Stimulated activated CD4-positive, alpha-beta T cell treated with anti-CD3 and anti-CD28 coated beads, Interleukin-1b, Interleukin-23, amount 100 ng/mL, for 48 hours (primary cell): Measurements from ENCODE around the gene GJB4.
"Not testable (repeated sequence)": the region's sequence is repeated elsewhere in the genome, so short reads cannot be mapped to it uniquely, and the experiment has no call there.

Experiments
- DNase-seq: peaks from one replicate; pipeline ENCODE4 v3.0.0-alpha.2; 2020

The GJB4 gene

DNA sequence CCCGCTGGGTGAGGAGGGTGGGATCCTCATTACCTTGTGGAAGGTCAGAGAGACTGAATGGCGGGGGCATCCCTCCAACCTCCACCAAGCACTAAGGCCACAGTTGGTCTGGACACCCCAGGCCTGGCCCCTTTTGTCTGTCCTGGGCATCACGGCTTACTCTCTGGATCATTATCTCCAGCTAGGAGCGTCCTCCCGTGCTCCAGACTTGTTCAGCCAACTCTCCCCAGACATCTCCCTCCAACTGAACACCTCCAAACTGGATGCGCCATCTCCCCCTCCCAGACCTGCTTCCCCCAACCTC, 11.9 kb upstream of the GJB4 start:
- no peak for DNase-seq

DNA sequence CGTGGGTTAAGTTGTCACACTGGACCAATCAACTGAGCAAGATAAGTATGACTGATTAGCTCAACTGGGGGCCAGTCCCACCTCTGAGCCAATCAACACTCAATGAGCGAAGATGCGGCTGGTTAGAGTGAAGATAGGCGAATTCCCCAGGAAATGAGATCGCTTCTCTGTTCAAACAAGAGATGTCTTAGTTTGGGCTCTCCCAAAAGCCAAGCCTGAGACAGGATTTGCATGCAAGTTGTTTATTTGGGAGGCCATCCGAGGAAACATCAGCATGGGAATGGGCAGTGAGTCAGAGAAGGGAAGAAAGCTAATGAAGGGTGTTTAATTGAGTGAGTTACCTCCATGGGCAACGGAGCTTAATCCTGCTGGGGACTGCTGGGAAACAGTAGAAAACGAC, 9.5 kb upstream of the GJB4 start:
- DNase-seq: no peak

DNA sequence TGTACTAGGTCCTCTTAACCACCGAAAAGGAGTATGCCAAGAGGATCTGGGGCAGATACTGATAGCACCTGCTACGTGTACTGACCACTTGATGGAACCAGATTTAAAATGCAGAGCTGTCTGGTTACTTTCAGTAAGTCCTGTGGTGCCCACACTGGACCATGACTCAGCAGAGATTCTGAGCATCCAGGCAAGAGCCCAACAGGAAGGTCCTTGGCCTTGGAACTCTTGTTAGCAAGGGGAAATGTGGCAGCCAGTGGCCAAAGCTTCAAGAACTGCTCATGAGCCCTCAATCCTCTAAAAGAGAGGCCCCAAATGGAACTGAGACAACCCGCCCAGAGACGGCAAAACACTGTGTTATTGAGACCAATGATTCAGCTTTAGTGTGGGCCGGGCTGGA, 8.9 kb upstream of the GJB4 start:
- DNase-seq: no peak

DNA sequence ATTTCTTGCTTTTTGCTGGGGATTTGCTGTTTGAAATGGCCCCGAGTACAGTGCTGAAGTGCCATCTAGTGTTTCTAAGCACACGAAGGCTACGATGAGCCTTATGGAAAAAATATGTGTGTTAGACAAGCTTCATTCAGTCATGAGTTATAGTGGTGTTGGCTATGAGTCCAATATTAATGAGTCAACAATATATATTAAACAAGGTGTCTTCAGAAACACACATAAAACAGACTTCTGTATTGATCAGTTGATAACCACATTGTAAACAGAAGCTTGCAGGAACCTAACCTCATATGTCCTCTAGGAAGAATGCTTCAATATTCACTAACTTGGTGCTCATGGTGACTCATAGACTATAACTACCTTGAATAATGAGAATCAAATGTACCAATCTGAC, 6.4 kb upstream of the GJB4 start:
- DNase-seq: no peak

DNA sequence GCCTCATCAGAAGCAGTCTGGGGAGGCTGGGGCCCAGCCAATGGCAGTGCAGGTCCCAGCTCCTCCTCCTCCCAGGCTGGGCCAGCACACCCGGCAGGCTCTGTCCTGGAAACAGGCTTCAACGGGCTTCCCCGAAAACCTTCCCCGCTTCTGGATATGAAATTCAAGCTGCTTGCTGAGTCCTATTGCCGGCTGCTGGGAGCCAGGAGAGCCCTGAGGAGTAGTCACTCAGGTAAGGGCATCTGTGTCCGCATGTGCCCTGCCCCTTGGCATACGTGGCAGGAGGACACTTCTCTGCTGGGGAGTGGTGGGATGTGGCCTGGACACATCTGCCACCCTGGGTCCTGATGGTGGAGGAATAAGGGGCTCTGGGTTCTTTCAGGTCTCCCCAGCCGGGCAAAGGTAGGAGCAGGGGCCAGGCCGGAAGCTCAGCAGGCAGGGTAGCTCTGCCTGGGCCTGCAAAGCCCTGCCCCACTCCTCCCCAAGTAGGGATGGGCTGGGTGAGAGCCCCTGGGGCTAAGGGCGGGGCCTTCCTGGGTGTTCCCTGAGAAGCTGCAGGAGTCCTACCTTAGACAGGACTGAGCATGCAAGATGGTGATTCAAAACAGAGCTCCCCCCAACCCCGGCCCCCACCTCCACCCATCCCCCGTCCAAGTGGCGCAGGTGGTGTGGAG, 4.4 kb upstream of the GJB4 start, which contains the start of gene GJB5:
GJB5 (plus strand) TSS at position 84 of the 674 bp plus-strand sequence. CDS start 2,284 bp downstream, outside the sequence.
- DNase-seq: no peak

DNA sequence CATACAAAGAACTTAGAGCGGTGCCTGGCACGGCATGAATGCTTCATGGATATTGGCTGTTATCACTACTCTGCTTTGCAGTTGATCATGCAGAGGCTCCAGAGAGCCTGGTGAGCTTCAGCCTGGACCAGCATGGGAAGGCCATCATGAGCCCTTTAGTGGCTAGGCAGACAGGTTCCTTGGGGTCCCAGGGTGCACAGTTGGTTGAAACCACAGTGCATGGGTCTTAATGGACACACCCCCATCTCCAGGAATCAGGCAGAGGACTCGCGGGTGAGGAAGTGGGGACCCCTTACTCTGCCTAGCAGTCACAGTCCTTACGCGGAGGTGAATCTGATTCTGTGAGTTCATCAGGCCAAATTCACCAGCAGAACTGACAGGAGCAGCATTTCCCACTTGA, 3.6 kb upstream of the GJB4 start:
- DNase-seq: no peak

DNA sequence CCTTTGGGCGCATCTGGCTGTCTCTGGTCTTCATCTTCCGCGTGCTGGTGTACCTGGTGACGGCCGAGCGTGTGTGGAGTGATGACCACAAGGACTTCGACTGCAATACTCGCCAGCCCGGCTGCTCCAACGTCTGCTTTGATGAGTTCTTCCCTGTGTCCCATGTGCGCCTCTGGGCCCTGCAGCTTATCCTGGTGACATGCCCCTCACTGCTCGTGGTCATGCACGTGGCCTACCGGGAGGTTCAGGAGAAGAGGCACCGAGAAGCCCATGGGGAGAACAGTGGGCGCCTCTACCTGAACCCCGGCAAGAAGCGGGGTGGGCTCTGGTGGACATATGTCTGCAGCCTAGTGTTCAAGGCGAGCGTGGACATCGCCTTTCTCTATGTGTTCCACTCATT, 2.2 kb upstream of the GJB4 start:
- DNase-seq: no peak

DNA sequence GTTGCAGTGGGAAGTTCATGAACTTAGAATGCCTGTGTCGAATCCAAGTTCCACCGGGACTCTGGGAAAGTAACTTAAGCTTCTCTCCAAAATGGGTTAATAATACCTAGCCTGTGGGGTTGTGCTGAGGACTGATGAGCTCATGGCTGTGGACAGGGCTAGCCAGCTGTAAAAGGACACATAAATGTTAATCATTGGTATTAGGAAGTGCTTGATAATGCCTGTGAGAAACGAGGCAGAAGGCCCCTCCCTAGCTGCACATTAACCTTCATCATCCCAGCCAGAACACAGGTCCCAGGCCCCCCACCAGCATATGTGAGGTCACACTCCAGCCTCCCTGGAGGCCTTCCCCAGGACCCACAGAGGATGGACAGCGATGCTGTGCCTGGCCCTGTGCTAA, 789 bp upstream of the GJB4 start:
- DNase-seq: no peak

DNA sequence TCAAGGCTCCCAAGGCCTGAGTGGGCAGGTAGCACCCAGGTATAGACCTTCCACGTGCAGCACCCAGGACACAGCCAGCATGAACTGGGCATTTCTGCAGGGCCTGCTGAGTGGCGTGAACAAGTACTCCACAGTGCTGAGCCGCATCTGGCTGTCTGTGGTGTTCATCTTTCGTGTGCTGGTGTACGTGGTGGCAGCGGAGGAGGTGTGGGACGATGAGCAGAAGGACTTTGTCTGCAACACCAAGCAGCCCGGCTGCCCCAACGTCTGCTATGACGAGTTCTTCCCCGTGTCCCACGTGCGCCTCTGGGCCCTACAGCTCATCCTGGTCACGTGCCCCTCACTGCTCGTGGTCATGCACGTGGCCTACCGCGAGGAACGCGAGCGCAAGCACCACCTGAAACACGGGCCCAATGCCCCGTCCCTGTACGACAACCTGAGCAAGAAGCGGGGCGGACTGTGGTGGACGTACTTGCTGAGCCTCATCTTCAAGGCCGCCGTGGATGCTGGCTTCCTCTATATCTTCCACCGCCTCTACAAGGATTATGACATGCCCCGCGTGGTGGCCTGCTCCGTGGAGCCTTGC, 1.7 kb downstream of the GJB4 start:
- DNase-seq: no peak

DNA sequence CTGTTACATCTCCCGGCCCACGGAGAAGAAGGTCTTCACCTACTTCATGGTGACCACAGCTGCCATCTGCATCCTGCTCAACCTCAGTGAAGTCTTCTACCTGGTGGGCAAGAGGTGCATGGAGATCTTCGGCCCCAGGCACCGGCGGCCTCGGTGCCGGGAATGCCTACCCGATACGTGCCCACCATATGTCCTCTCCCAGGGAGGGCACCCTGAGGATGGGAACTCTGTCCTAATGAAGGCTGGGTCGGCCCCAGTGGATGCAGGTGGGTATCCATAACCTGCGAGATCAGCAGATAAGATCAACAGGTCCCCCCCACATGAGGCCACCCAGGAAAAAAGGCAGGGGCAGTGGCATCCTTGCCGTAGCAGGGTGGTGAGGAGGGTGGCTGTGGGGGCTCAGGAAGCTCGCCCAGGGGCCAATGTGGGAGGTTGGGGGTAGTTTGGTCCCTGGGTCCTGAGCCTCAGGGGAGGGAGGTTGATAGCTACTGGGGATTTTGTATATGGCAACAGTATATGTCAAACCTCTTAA, 2.3 kb downstream of the GJB4 start:
- DNase-seq: no peak

DNA sequence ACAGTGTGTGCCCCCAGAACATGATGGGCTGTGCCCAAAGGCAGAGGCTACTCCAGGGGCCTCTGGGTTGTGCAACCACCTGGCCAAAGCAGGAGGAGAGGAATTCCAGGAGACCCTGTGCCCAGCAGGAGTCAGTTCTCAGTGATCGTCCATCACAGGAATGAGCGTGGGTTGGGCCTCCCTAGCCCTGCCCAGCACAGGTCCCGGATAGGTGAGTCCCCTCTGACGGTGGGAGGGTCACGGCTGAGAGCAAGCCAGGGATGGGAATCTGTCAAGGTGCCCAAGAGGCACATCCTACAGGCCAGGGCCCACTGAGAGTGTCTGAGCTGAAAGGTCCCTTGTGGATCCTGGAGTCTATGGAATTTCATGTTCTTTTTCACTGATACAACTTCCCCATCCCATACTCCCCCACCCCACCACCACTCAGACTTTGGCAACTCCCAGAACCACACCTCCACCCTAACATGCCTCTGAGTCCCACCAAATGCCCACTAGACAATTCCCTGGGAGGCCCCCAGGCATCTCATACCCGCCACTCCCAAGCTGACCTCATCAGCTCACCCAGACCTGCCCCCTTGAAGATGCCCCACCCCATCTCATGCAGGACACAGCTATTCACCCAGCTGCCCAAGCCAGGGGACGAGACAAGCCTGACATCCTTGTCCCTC, 3.1 kb downstream of the GJB4 start:
- no peak for DNase-seq

DNA sequence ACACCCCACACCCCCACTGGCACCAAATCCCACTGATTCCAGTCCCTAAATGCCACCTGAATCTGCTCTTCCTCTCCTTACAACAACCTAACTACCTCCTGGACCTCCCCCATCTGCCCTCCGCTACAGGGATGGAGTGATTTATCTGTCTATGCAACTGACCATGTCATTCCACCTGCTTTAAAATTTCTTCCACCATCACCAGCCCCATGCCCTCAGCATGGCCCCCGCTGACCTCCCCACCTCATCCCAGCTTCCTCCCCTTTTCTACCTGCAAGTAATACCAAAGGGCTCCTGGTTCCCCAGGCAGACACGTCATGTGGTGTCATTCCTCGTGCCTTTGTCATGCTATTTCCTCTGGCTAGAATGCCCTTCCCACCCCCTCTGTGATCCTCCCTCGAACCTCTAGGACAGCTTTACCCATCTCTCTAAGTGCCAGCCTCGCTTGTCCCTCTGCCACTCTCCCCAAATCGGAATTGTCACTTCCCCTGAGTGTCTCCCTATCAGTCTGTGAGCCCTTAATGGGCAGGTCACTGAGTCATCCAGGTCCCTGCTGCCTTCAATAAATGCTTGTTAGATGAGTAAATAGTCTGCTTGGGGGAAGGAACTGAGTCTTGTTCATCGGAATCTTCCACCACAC, 3.7 kb downstream of the GJB4 start:
- no peak for DNase-seq

DNA sequence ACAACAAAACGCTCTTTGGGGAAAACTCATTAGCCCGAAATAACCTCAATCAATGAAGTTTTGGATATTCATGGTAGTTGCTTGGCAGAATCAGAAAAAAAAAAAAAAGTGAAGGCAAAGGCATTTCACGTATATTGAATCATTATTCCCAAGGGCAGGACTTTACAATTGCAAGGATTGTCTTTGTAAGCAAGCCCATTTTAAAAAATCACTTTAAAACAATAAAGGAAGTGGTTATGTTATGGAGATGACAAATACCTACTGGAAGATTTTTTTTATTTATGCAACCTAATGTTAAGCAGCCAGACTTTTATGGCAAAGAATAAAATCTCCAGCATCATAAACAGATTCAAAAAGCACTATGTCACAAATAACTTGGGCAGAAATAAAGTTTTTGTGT, 9.3 kb downstream of the GJB4 start:
- DNase-seq: no peak

DNA sequence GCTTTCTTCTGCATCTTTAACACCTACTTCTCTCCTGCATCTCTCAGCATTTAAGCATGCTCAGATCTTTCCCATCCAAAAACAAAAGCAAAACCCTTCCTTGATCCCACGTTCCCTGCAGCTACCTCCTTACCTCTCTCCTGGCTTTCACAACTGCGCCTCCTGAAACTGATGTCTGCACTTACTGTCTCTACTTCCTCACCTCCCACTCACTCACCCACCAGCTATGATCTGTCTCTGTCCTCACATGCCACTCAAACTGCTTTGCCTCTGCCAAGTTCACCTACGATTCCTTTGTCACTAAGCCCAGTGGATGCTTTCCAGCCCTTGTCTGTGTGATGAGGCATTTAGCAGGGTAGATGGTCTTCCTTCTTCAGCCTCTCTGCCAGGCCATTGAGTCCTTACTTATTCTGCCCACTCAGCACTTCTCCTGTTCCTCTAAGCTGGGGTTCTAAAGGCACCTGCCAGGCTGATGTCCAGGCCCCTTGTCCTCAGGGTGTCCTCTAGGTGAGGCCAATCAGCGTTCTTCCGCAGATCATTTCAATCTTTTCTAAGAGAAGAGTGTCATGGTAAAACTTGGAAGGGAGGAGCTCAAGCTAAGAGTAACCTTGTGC, 11.5 kb downstream of the GJB4 start:
- DNase-seq: no peak

DNA sequence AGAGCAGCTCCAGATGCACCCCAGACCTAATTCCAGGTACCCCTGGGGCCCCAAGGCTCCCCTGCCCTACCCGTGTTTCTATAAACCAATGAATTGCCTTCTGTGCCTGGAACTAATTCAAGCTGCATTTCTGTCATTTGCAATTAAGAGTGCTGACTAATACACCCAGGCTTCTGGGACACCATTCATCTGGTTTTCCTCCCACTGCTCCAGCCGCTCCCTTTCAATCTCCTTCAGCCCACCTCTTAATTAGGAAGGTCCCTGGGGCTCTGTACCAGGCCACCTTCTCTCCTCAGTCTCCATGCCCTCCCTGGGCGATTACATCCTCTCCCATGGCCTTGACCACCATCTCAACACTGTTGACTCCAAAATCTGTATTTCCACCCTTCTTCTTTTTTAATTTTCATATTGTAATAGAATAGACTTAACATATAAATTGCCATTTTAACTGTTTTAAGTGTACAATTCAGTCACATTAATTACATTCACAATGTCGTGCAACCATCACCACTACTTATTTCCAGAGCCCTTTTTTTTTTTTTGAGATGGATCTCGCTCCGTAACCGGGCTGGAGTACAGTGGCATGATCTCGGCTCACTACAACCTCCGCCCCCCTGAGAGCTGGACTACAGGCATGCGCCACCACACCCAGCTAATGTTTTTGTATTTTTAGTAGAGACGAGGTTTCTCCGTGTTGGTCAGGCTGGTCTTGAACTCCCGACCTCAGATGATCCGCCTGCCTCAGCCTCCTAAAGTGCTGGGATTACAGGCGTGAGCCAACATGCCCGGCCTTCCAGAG, 12.2 kb downstream of the GJB4 start:
- DNase-seq: no peak

DNA sequence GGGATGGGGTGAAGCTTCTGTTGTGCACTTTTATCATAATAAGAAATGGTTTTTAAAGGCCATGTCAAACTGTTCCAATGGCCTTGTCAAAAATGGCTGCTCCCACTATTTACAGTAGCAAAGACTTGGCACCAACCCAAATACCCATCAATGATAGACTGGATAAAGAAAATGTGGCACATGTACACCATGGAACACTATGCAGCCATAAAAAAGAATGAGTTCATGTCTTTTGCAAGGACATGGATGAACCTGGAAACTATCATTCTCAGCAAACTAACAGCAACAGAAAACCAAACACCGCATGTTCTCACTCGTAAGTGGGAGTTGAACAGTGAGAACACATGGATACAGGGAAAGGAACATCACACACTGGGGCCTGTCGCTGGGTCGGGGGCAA, 13.6 kb downstream of the GJB4 start:
- DNase-seq: not testable (repeated sequence)

DNA sequence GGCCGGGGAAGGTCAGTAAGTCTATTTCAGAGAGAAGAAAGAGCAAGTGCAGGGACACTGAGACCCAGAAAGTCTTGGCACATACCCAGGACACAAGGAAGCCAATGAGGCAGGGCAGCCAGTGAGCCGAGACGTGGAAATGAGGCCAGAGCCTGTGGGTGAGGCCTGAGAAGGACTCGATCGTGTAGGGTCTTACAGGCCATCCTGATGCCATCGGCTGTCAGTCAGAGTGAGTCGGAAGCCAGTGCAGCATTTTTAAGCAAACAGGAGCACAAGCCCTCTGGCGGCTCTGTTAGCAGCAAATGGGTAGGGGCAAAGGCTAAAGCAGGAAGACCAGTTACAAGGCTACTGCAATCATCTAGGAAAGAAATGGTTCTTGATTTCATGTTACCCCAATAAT, 15.4 kb downstream of the GJB4 start:
- DNase-seq: no peak

DNA sequence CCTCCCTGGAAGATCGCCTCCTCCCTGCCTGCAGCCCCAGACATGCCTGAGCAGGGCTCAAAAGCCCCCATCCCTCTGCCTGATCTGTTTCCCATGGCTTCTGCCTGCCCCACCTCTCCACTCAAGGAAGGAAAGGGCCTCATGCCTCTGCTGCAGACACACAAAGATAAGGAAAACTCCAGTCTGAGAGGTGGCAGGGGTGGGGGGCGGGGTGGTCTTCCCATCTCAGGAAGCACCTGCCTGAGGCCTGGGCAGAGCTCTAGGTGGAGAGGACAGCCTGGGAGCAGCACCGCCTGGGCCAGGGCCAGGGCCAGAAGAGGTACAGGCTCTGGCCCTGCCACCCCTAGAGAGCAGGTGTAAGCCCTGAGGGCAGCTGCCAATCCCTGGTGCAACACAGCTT, 17.4 kb downstream of the GJB4 start:
- no peak for DNase-seq

DNA sequence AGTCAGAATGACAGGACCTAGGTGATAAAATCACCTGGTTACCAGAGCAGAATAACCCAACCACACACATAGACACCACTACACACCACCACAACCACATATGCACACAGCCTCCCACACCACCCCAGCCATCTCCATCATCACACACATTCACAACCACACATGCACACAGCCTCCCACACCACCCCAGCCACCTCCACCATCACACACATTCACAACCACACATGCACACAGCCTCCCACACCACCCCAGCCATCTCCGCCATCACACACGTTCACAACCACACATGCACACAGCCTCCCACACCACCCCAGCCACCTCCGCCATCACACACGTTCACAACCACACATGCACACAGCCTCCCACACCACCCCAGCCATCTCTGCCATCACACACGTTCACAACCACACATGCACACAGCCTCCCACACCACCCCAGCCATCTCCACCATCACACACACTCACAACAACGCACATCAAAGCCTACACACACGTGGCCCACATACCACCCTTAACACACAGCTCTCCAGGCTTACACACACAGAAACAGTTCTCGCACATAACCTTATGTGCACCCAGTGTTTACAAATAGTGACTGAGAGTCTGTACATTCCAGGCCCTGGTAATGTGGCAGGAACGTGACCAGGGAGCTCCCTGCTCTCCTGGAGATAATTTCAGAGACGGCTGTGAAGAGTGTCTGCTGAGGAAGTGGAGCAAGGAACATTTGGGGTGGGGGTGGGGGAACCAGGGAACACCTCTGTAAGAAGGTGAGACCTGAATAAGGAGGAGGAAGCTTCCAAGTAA, 18.2 kb downstream of the GJB4 start:
- no peak for DNase-seq

DNA sequence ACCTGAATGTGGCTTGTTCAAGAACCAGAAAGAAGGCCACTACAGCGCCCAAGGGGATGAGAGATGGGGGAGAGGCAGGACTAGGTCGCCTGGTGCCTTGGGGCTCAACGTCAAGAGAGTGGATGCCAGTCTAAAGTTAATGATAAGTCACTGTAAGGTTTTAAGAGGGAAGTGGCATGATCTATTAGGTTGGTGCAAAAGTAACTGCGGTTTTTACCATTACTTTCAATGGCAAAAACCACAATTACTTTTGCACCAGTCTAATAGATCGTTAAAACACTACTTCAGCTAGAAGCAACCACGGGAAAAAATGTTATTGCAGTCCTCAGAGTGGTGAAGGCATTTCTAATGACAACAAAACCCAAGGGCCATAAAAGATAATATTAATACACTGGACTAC, 18.8 kb downstream of the GJB4 start:
- no peak for DNase-seq

DNA sequence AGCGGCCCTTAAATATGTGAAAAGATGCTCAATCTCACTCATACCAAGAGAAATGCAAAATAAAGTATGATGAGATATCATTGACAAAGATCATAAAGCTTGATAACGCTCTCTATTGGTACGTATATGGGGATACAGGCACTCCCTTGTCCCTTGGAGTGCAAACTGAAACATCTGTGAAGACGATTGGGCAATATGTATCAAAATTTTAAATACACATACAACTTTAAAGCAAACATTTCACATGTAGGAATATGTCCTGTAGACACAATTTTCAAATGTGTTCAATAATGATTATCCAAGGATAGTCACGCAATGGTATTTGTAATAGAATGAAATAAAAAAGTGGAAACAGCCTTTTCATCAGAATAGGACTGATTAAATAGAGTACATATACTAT, 19.5 kb downstream of the GJB4 start:
- DNase-seq: no peak

DNA sequence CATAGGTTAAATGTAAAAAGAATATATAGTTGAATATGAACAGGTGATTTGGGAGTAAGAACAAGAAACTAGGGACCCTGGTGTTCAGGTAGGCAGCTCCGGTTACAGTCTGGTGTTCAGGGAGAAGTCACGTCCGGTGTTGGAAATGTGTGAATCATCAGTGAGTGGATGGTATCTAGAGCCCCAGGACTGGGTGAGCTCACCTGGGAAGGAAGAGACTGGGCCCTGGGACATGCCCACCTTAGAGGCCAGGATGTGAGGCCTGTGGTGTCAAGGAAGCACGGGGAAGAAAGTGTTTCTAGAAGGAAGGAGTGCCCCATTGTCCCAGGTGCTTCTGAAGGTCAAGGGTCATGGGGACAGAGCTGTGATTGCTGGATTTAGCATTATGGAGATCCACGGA, 20.0 kb downstream of the GJB4 start:
- no peak for DNase-seq
